ENCODE results near the gene RBM8A.

RBM8A gene

DNA sequence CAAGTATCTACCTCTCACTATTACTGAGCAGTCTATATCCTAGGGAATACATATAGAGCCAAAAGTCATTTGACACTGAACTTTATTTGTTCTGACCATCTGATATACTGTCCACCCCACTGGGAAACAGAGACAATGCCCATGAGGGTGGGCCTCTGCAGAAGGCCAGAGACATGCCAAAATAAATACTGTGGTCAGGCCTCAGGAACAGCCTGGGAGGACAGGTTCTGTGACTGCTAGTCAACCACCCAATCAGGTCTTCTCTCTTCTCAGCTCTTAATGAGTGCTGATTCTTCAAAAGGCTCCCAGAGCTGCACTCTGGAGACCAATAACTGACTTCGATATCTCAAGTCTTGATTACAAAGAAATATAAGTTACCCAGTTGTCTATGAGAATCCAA is 36.1 kb downstream of the RBM8A start:
- H3K9me3 ChIP-seq (ENCODE audit: control insufficient read depth in 1 of 2, low read length in 2 of 2): no peaks in the 10 kb centered on the region
- H3K27ac ChIP-seq (ENCODE audit: low read length): peak overlapping the region; percentile 81
- peaks cover 8 to 17% of the 10 kb centered on the region in 2 donors for H3K4me1 ChIP-seq (ENCODE audit: control insufficient read depth in 1 of 2, insufficient read depth in 2 of 2, low read length in 2 of 2)
- peaks cover 0 to 4% of the 10 kb centered on the region in 2 donors for H3K36me3 ChIP-seq (ENCODE audit: control insufficient read depth in 1 of 2, insufficient read depth in 2 of 2, low read length in 2 of 2)
- H3K27me3 ChIP-seq (ENCODE audit: low read depth, low read length): no peaks in the 10 kb centered on the region
- no peak overlapping the region for H3K4me3 ChIP-seq (ENCODE audit: low read depth in 1 of 2, low read length in 2 of 2)

DNA sequence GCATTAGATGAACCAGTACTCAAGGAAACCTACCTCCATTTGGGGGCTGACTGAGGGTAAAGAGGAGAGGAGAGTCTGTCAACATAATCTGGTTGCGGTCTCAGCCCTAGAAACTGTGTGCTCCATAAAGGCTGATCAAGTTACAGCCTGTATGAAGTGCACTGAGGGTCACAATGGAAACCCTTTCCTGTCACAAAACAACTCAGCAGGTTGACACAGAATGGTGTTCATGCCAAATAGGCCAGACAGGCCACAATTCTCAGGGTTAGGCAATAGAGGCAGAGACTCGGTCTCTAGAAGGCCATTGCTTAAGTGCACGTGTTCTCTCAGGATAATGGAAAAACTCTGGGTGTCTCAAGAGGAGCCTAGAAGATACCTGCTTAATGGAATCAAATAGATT is 37.6 kb downstream of the RBM8A start:
- H3K27ac ChIP-seq (ENCODE audit: low read length): no peak overlapping the region
- H3K4me1 ChIP-seq (ENCODE audit: control insufficient read depth in 1 of 2, insufficient read depth in 2 of 2, low read length in 2 of 2): peaks cover 15 to 17% of the 10 kb centered on the region in 2 donors
- H3K27me3 ChIP-seq (ENCODE audit: low read depth, low read length): no peaks in the 10 kb centered on the region
- H3K4me3 ChIP-seq (ENCODE audit: low read depth in 1 of 2, low read length in 2 of 2): no peak overlapping the region
- no peaks in the 10 kb centered on the region for H3K9me3 ChIP-seq (ENCODE audit: control insufficient read depth in 1 of 2, low read length in 2 of 2)
- H3K36me3 ChIP-seq (ENCODE audit: control insufficient read depth in 1 of 2, insufficient read depth in 2 of 2, low read length in 2 of 2): peaks cover 0 to 4% of the 10 kb centered on the region in 2 donors

DNA sequence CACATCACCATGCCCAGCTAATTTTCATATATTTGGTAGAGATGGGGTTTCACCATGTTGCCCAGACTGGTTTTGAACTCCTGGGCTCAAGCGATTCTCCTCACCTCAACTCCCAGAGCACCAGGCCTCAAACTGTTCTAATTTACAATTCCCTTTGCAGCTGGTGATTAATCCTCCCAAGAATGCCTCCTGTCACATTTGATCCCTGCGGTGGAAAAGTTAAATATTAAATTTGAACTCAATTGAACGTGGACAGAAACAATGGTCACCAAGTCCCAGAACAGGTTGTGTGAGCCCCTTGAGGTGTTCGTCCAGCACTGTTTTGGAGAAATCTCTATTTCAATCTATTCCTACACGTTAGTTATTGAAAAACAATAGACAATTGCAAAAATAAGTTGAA is 39.7 kb downstream of the RBM8A start:
- H3K27ac ChIP-seq (ENCODE audit: low read length): no peak overlapping the region
- no peak overlapping the region for H3K4me3 ChIP-seq (ENCODE audit: low read depth in 1 of 2, low read length in 2 of 2)
- no peaks in the 10 kb centered on the region for H3K27me3 ChIP-seq (ENCODE audit: low read depth, low read length)
- H3K9me3 ChIP-seq (ENCODE audit: control insufficient read depth in 1 of 2, low read length in 2 of 2): no peaks in the 10 kb centered on the region
- H3K4me1 ChIP-seq (ENCODE audit: control insufficient read depth in 1 of 2, insufficient read depth in 2 of 2, low read length in 2 of 2): peaks cover 14 to 15% of the 10 kb centered on the region in 2 donors
- peaks cover 0 to 4% of the 10 kb centered on the region in 2 donors for H3K36me3 ChIP-seq (ENCODE audit: control insufficient read depth in 1 of 2, insufficient read depth in 2 of 2, low read length in 2 of 2)

DNA sequence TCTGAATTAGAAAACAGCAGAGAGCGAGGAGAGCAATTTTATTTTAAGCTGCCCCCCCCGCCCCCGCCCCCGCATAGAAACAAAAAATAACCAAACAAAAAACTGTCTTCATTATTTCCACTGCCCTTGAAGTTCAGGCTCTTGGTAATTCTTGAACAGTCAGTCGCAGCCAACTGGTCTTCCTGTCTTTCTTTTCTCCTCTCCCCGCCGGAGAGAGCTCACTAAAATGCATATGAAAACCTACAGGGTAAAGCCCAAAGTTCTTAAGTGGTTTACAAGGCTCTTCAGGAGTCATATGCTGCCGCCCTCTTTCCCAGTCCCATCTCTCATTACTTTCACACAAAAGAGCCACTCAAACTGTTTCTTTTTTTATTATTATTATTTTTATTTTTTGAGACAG is 40.5 kb downstream of the RBM8A start:
- H3K36me3 ChIP-seq (ENCODE audit: control insufficient read depth in 1 of 2, insufficient read depth in 2 of 2, low read length in 2 of 2): peaks cover 0 to 4% of the 10 kb centered on the region in 2 donors
- no peaks in the 10 kb centered on the region for H3K27me3 ChIP-seq (ENCODE audit: low read depth, low read length)
- no peak overlapping the region for H3K4me3 ChIP-seq (ENCODE audit: low read depth in 1 of 2, low read length in 2 of 2)
- H3K9me3 ChIP-seq (ENCODE audit: control insufficient read depth in 1 of 2, low read length in 2 of 2): no peaks in the 10 kb centered on the region
- H3K4me1 ChIP-seq (ENCODE audit: control insufficient read depth in 1 of 2, insufficient read depth in 2 of 2, low read length in 2 of 2): peaks cover 11 to 15% of the 10 kb centered on the region in 2 donors
- no peak overlapping the region for H3K27ac ChIP-seq (ENCODE audit: low read length)

DNA sequence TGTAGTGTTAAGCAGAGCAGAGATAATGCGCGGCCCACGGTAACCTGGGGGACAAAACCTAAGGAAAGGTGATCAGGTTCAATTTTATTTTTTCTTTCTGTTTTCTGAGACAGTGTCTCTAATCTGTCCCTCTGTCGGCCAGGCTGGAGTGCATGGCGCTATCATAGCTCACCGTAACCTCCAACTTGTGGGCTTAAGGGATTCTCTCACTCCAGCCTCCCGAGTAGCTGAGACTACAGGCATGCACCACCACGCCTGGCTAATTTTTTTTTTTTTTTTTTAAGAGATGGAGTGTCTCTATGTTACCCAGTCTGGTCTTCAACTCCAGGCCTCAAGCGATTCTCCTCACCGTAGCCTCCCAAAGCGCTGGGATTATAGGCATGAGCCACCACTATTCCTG is 40.9 kb downstream of the RBM8A start:
- Histone ChIP-seq H3K4me1 (ENCODE audit: control insufficient read depth in 1 of 2, insufficient read depth in 2 of 2, low read length in 2 of 2) (peaks cover 7 to 11% of the 10 kb centered on the region in 2 donors), H3K27me3 (ENCODE audit: low read depth, low read length) (no peaks in the 10 kb centered on the region), H3K27ac (ENCODE audit: low read length) (no peak overlapping the region), H3K4me3 (ENCODE audit: low read depth in 1 of 2, low read length in 2 of 2) (peak overlapping the region; percentile 56 to 89), H3K36me3 (ENCODE audit: control insufficient read depth in 1 of 2, insufficient read depth in 2 of 2, low read length in 2 of 2) (no peaks in the 10 kb centered on the region), H3K9me3 (ENCODE audit: control insufficient read depth in 1 of 2, low read length in 2 of 2) (no peaks in the 10 kb centered on the region)

DNA sequence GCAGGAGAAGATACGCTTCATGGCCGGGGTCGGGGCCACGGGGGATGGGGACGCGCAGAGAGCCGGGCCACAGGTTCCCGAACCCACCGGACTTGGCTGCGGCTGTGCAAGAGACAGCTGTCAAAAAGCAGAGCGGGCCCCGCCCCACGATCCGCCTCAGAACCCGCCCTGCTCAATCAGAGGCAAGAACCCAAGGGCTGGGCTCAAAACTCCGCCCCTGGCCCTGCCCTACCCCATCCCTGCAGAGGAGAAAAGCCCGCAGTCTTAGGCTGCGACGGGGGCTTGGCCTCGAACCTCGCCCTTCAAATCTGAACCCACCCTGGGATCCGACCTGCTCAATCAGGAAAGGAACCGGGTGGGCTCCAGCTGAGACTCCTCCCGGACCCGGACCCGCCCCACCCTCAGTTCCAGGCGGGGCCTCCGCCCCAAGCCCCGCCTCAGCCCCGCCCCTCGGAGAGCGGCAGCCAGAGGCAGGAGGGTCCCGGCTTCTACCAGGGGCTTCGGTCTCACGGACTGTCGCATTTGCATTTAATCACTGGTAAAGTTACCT is 41.5 kb downstream of the RBM8A start, which contains the start of gene ANKRD35:
TSS of gene ANKRD35 (minus strand) at position 129 of the 550 bp plus-strand sequence. CDS start at position 21, 108 bp downstream.
- Histone ChIP-seq H3K4me3 (ENCODE audit: low read depth in 1 of 2, low read length in 2 of 2) (peak within 1 kb of the TSS; percentile 56 to 89), H3K9me3 (ENCODE audit: control insufficient read depth in 1 of 2, low read length in 2 of 2) (no peaks in the 10 kb centered on the region), H3K36me3 (ENCODE audit: control insufficient read depth in 1 of 2, insufficient read depth in 2 of 2, low read length in 2 of 2) (no peaks in the 10 kb centered on the region), H3K27ac (ENCODE audit: low read length) (no peak within 1 kb of the TSS), H3K27me3 (ENCODE audit: low read depth, low read length) (no peaks in the 10 kb centered on the region), H3K4me1 (ENCODE audit: control insufficient read depth in 1 of 2, insufficient read depth in 2 of 2, low read length in 2 of 2) (peaks cover under 1 to 8% of the 10 kb centered on the region in 2 donors)

DNA sequence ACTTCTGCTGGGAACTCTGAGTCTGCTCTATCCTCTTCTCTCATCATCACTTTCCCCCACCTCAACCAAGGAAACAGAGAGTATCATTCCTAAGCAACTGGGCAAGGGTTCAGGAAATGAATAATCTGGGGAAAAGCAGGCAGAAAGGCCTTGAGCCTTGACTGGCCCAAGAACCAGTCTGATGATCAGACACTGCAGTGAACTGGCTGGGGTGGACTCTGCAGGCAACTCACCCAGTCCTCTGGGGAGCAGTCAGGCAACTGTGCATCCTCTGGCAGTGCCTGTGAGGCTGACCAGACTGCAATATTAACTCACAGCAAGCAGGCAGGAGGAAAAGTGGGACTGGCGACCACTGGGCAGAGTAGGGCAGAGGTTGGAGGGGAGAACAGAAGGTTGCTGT is 42.6 kb downstream of the RBM8A start:
- Histone ChIP-seq H3K4me3 (ENCODE audit: low read depth in 1 of 2, low read length in 2 of 2) (no peak overlapping the region), H3K4me1 (ENCODE audit: control insufficient read depth in 1 of 2, insufficient read depth in 2 of 2, low read length in 2 of 2) (peaks cover 0 to 8% of the 10 kb centered on the region in 2 donors), H3K36me3 (ENCODE audit: control insufficient read depth in 1 of 2, insufficient read depth in 2 of 2, low read length in 2 of 2) (no peaks in the 10 kb centered on the region), H3K27me3 (ENCODE audit: low read depth, low read length) (no peaks in the 10 kb centered on the region), H3K9me3 (ENCODE audit: control insufficient read depth in 1 of 2, low read length in 2 of 2) (no peaks in the 10 kb centered on the region), H3K27ac (ENCODE audit: low read length) (no peak overlapping the region)

DNA sequence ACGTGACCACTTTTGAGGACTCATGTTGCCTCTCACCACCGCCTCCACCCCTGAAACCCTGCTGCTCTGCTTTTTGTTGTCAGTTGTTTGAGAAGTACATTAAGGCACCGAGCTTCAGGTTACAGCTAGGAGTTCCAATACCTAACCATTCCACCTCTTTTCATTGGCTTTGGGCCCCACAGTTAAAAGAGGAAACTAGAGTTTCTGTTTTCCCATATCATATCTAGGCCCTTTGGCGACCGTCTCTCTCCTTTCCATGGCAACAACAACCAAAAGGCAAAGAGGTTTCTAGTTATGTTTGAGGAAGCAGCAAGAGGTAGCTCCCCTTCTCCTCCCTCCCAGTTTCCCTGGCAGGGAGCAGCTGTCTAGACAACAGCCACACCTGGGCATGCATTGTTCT is 47.5 kb downstream of the RBM8A start:
- Histone ChIP-seq H3K9me3 (ENCODE audit: control insufficient read depth in 1 of 2, low read length in 2 of 2) (no peaks in the 10 kb centered on the region), H3K27me3 (ENCODE audit: low read depth, low read length) (no peaks in the 10 kb centered on the region), H3K27ac (ENCODE audit: low read length) (no peak overlapping the region), H3K4me1 (ENCODE audit: control insufficient read depth in 1 of 2, insufficient read depth in 2 of 2, low read length in 2 of 2) (no peaks in the 10 kb centered on the region), H3K36me3 (ENCODE audit: control insufficient read depth in 1 of 2, insufficient read depth in 2 of 2, low read length in 2 of 2) (no peaks in the 10 kb centered on the region), H3K4me3 (ENCODE audit: low read depth in 1 of 2, low read length in 2 of 2) (no peak overlapping the region)

DNA sequence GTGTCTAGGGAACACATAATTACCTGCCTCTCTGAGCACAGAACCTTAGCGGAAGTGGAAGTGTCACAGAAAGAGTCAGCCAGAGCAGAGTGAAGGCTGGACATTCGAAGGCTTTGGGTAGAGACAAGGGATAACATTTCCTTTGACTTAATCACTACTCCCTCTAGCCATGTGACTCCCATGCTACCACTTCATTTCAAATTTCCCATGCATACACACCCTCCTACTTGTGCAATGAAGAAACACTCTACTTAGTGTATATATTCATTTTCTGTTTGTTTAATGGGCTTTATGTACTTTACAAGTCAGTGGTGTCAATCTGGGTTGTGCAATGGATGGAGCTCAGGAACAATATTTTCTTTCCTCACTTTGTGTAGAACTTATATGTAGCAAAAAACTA is 48.6 kb downstream of the RBM8A start:
- no peaks in the 10 kb centered on the region for H3K36me3 ChIP-seq (ENCODE audit: control insufficient read depth in 1 of 2, insufficient read depth in 2 of 2, low read length in 2 of 2)
- H3K27ac ChIP-seq (ENCODE audit: low read length): no peak overlapping the region
- no peaks in the 10 kb centered on the region for H3K9me3 ChIP-seq (ENCODE audit: control insufficient read depth in 1 of 2, low read length in 2 of 2)
- no peak overlapping the region for H3K4me3 ChIP-seq (ENCODE audit: low read depth in 1 of 2, low read length in 2 of 2)
- H3K4me1 ChIP-seq (ENCODE audit: control insufficient read depth in 1 of 2, insufficient read depth in 2 of 2, low read length in 2 of 2): no peaks in the 10 kb centered on the region
- no peaks in the 10 kb centered on the region for H3K27me3 ChIP-seq (ENCODE audit: low read depth, low read length)

DNA sequence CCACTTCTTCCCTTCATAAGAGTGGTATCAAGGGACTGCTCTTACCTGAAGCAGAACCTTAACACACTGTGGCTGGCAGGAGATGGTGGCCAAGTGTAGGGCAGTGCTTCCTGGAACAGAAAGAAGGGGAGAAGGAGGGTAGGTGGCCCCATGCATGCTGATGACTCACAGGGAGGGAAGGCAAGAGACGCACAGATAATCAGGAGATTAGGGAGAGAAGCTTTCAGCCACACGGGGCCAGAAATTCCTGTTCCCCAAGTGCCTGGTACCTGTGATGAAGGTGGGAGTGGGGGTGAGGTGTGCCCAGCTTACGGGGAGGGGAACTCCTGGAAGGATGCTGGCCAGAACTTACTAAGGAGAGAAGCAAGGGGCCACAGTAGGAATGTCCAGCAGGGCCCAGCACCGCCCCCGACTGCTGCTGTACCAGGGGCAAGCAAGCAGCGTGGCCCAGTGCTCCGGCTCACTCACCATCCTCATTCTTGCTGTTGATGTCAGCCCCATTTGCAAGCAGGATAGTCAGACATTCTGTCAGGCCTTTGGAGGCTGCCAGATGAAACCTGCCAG is 49.3 kb downstream of the RBM8A start:
- H3K27me3 ChIP-seq (ENCODE audit: low read depth, low read length): no peaks in the 10 kb centered on the region
- H3K27ac ChIP-seq (ENCODE audit: low read length): no peak overlapping the region
- no peaks in the 10 kb centered on the region for H3K9me3 ChIP-seq (ENCODE audit: control insufficient read depth in 1 of 2, low read length in 2 of 2)
- H3K4me3 ChIP-seq (ENCODE audit: low read depth in 1 of 2, low read length in 2 of 2): no peak overlapping the region
- no peaks in the 10 kb centered on the region for H3K36me3 ChIP-seq (ENCODE audit: control insufficient read depth in 1 of 2, insufficient read depth in 2 of 2, low read length in 2 of 2)
- H3K4me1 ChIP-seq (ENCODE audit: control insufficient read depth in 1 of 2, insufficient read depth in 2 of 2, low read length in 2 of 2): peaks cover 0 to 2% of the 10 kb centered on the region in 2 donors

DNA sequence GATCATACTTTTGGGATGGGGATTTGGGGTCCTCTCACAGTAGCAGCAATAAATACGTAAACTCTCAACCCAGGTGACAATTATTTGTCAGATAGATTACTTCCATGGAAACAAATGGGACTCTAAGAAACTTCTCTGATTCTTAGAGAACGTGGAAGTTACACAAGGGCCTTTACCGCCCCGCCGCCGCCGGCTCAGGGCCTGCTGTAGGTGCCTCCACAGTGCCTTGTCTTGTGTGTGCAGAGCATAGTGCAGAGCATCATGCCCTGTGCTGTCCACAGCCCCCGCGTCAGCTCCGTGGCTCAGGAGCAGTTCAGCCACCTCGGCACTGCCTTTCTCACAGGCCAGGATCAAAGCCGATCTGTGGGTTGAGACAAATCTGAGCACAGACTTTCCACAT is 52.6 kb downstream of the RBM8A start:
- no peak overlapping the region for H3K4me3 ChIP-seq (ENCODE audit: low read depth in 1 of 2, low read length in 2 of 2)
- H3K27ac ChIP-seq (ENCODE audit: low read length): no peak overlapping the region
- no peaks in the 10 kb centered on the region for H3K9me3 ChIP-seq (ENCODE audit: control insufficient read depth in 1 of 2, low read length in 2 of 2)
- H3K4me1 ChIP-seq (ENCODE audit: control insufficient read depth in 1 of 2, insufficient read depth in 2 of 2, low read length in 2 of 2): peaks cover 0 to 14% of the 10 kb centered on the region in 2 donors
- H3K27me3 ChIP-seq (ENCODE audit: low read depth, low read length): no peaks in the 10 kb centered on the region
- H3K36me3 ChIP-seq (ENCODE audit: control insufficient read depth in 1 of 2, insufficient read depth in 2 of 2, low read length in 2 of 2): no peaks in the 10 kb centered on the region

Measured in muscle layer of duodenum (tissue), 2 donors.